Upper lobe of left lung (tissue), 4 donors: ENCODE results near the gene PCDHB12.

Source experiments
- POLR2A ChIP-seq, 4 donors: fragments of 450-650 bp; IDR thresholded peaks; one replicate each; pipeline ENCODE4 v1.5.1; 2016 to 2017; ENCODE audit warnings: antibody characterized with exemption in 4 of 4, mild to moderate bottlenecking in 2 of 4
- TF ChIP-seq, protein P1 (sequence below), 6 experiments: fragments of 450-650 bp in 4 of 6; fragments of 200-600 bp in 2 of 6; sonication (generic) in 2 of 6; IDR thresholded peaks; one replicate each; pipeline ENCODE4 v1.5.1; 2016 to 2019; ENCODE audit warnings: antibody characterized with exemption in 6 of 6

DNA sequence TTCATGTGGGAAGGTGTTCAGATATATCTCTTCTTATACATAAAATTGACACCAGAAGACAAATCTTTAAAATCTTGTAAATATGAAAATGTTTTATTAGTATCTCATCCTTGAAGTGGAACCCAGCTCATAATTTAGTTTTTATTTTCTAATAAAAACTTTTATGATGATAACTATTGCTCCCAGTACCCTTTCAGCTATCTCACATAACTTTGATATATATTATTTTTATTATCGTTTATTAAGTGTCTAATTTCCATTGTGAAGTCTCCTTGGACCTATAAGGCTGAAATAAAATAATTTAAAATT, 52.7 kb downstream of the PCDHB12 start:
- TF ChIP-seq, protein P1, sequence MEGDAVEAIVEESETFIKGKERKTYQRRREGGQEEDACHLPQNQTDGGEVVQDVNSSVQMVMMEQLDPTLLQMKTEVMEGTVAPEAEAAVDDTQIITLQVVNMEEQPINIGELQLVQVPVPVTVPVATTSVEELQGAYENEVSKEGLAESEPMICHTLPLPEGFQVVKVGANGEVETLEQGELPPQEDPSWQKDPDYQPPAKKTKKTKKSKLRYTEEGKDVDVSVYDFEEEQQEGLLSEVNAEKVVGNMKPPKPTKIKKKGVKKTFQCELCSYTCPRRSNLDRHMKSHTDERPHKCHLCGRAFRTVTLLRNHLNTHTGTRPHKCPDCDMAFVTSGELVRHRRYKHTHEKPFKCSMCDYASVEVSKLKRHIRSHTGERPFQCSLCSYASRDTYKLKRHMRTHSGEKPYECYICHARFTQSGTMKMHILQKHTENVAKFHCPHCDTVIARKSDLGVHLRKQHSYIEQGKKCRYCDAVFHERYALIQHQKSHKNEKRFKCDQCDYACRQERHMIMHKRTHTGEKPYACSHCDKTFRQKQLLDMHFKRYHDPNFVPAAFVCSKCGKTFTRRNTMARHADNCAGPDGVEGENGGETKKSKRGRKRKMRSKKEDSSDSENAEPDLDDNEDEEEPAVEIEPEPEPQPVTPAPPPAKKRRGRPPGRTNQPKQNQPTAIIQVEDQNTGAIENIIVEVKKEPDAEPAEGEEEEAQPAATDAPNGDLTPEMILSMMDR (IDR thresholded peaks at IDR 0.05): no peak
- TF ChIP-seq POLR2A (IDR thresholded peaks at IDR 0.05): no peak
